Esophagus muscularis mucosa (tissue), 4 donors: ENCODE data around the gene ANKRD60.

Source experiments
- CTCF ChIP-seq, 3 experiments: fragments of 200-600 bp in 2 of 3; fragments of 450-650 bp in 1 of 3; sonication (generic) in 2 of 3; IDR thresholded peaks; one replicate each; pipeline ENCODE4 v1.5.1; 2017 to 2019; ENCODE audit warnings: antibody characterized with exemption in 3 of 3, mild to moderate bottlenecking in 2 of 3, moderate library complexity in 1 of 3
- EP300 ChIP-seq: sonication (generic); formaldehyde crosslinking; IDR thresholded peaks from one replicate; pipeline ENCODE4 v1.6.1; 2017; ENCODE audit warnings: antibody characterized with exemption
- POLR2AphosphoS5 ChIP-seq, 2 donors: sonication (generic); formaldehyde crosslinking; IDR thresholded peaks; one replicate each; pipeline ENCODE4 v1.6.1; 2017; ENCODE audit warnings: antibody characterized with exemption in 2 of 2

GRCh38 chr20:58256307-58256706 is 27.9 kb upstream of the ANKRD60 start:
- TF ChIP-seq CTCF (IDR thresholded peaks at IDR 0.05), result no peak
- no peak for TF ChIP-seq POLR2AphosphoS5 (IDR thresholded peaks at IDR 0.05)
- TF ChIP-seq EP300, result no peak
